ENCODE measurements around the gene PIGO. TPM values are rescaled to one million over a fixed set of nuclear protein-coding genes. Genes with fewer than 3 reads are reported as not detected.

PIGO gene
- total and polyA plus RNA-seq, 8 donors, result 22.9 to 30.7 (median 25.2) TPM

DNA sequence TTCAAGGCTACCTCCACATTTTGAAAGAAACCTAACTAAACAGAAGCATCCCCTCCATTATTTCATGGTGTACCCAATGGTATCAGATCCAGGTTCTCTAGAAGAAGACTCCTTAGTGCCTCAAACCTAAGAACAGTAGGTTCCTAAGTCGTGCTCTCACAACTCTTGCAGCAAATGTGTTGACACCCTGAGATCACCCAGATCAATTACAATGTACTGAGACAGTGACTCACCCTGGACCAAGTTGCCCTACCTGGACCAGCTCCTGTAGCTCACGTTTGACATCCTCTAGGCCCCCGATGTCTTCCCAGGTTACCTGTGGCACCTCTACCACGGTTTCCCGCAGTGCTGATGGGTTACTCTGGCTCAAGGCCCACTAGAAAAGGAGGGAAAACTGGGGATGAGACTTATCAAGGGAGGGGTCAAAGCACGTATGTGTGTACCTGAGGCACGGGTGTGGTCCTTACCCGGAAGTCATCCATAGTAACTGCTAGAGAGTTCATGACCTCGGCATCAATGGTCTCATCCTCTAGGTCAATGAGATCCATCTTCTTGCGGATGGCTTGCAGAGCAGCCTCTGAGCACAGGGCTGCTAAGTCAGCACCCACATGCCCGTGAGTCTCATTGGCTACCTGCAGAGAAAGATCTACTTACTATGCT, 35.7 kb downstream of the PIGO start:
- intact Hi-C loops (cut with DNase I), result no loop called here
- no peak overlapping the region for H3K4me3 ChIP-seq
- H3K27ac ChIP-seq, result no peak overlapping the region
- H3K4me1 ChIP-seq, result no peaks in the 10 kb centered on the region
- ATAC-seq, result no peak
- H3K36me3 ChIP-seq, result peaks cover 22 to 100% of the 10 kb centered on the region in 2 donors
- no peaks in the 10 kb centered on the region for H3K27me3 ChIP-seq
- no peak for DNase-seq
- TF ChIP-seq, protein P1, sequence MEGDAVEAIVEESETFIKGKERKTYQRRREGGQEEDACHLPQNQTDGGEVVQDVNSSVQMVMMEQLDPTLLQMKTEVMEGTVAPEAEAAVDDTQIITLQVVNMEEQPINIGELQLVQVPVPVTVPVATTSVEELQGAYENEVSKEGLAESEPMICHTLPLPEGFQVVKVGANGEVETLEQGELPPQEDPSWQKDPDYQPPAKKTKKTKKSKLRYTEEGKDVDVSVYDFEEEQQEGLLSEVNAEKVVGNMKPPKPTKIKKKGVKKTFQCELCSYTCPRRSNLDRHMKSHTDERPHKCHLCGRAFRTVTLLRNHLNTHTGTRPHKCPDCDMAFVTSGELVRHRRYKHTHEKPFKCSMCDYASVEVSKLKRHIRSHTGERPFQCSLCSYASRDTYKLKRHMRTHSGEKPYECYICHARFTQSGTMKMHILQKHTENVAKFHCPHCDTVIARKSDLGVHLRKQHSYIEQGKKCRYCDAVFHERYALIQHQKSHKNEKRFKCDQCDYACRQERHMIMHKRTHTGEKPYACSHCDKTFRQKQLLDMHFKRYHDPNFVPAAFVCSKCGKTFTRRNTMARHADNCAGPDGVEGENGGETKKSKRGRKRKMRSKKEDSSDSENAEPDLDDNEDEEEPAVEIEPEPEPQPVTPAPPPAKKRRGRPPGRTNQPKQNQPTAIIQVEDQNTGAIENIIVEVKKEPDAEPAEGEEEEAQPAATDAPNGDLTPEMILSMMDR (IDR thresholded peaks at IDR 0.05), result no peak
- H3K9me3 ChIP-seq, result no peaks in the 10 kb centered on the region

- ATAC-seq (no peak), DNase-seq (no peak)
- no peak overlapping the region for H3K4me3 ChIP-seq
- H3K27me3 ChIP-seq, result no peaks in the 10 kb centered on the region
- H3K9me3 ChIP-seq, result no peaks in the 10 kb centered on the region
- intact Hi-C loops (cut with DNase I), result no loop called here
- peaks cover 21 to 100% of the 10 kb centered on the region in 2 donors for H3K36me3 ChIP-seq
- TF ChIP-seq, protein P1 (IDR thresholded peaks at IDR 0.05), result no peak
- H3K27ac ChIP-seq, result no peak overlapping the region
- H3K4me1 ChIP-seq, result no peaks in the 10 kb centered on the region
Measured at GRCh38 chr9:35059438-35059837, 37.0 kb downstream of the PIGO start.

DNA sequence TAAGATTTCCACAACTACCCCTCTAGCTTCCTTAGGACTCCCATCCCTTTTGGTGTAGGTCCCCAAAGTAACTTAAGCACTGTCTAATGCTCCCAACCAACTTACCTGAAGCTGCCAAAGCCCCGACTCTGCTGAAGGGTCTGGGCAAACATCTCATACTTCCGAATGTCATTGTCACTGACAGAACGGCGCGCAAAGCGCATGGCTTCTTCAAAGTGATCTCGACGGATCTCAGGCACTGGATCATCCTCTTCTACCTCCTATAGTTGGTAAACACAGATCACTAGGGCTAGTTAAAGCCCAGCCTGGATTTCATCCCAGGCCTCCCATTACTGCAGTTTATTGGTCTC, 39.1 kb downstream of the PIGO start:
- Histone ChIP-seq H3K36me3 (peaks cover 9 to 94% of the 10 kb centered on the region in 2 donors), H3K4me1 (no peaks in the 10 kb centered on the region)

DNA sequence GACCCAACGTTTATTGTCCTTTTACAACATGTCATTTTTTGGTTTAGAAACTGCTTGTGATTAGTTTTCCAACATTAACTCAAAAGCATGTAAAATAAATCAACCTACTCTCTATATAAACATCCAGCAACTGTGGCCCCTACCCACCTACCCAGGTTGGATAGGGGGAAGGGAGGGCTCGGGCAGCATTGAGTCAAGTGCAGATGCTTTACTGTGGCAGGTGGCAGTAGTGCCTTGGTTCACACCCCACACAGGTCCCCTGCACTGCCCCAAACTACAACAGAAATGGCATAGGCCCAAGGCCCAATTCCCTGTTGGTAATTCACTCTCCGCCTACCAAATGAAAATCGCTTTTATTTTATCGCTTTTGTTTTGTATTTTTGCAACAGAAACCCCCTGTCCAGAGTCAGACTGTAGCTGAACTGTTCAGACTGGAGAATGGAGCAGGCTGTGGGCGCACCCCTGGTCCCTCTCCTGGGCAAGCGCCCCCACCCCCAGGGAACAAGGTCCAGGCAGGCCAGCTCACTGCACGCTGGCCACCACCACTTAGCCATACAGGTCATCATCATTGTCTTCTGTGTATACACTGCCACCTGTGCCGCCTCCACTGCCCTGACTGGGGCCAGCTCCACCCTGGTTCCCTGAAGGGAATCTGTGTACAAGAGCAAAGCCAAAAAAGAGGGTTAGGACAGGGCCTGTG, 39.7 kb downstream of the PIGO start:
- Histone ChIP-seq H3K27me3 (no peaks in the 10 kb centered on the region), H3K4me1 (no peaks in the 10 kb centered on the region), H3K9me3 (no peaks in the 10 kb centered on the region), H3K4me3 (no peak overlapping the region), H3K27ac (no peak overlapping the region), H3K36me3 (peaks cover 9 to 94% of the 10 kb centered on the region in 2 donors)
- no peak for DNase-seq
- intact Hi-C loops (cut with DNase I), result no loop called here
- TF ChIP-seq, protein P1 (IDR thresholded peaks at IDR 0.05), result no peak
- ATAC-seq, result no peak

More for the DNA sequence above, 39.1 kb downstream of the PIGO start:
- DNase-seq (no peak), ATAC-seq (no peak)
- intact Hi-C loops (cut with DNase I), result no loop called here
- Histone ChIP-seq H3K4me3 (no peak overlapping the region), H3K9me3 (no peaks in the 10 kb centered on the region), H3K27ac (no peak overlapping the region), H3K27me3 (no peaks in the 10 kb centered on the region)
- TF ChIP-seq, protein P1 (IDR thresholded peaks at IDR 0.05), result no peak

- TF ChIP-seq, protein P1 (IDR thresholded peaks at IDR 0.05), result no peak
- Histone ChIP-seq H3K4me3 (no peak overlapping the region), H3K27ac (no peak overlapping the region), H3K27me3 (no peaks in the 10 kb centered on the region), H3K9me3 (no peaks in the 10 kb centered on the region), H3K36me3 (peaks cover 6 to 92% of the 10 kb centered on the region in 2 donors), H3K4me1 (no peaks in the 10 kb centered on the region)
- ATAC-seq (no peak), DNase-seq (no peak)
- intact Hi-C loops (cut with DNase I), result no loop called here
Measured at GRCh38 chr9:35054871-35055644, 41.3 kb downstream of the PIGO start.
